GM12865 (cell line): ENCODE data around the gene KIF26B.

Experiments
- DNase-seq: peaks from one replicate; pipeline ENCODE4 v3.0.0; 2010; ENCODE audit warnings: low read depth
- H3K4me3 ChIP-seq: 2 replicates; pipeline ENCODE4 v1.5.1; 2011; ENCODE audit warnings: mild to moderate bottlenecking, low read depth, low read length, control low read depth
- CTCF ChIP-seq: IDR thresholded peaks from 2 replicates; pipeline ENCODE4 v1.5.1; 2011; ENCODE audit warnings: low read length, control low read depth, low read depth, inconsistent platforms; ENCODE audit not compliant: insufficient read depth; ENCODE audit errors: missing control alignments

KIF26B gene

GRCh38 chr1:245654460-245655050, 499.8 kb downstream of the KIF26B start:
- H3K4me3 ChIP-seq = no peak overlapping the region
- no peak for DNase-seq
- TF ChIP-seq CTCF = no peak

- TF ChIP-seq CTCF = no peak
- H3K4me3 ChIP-seq = no peak overlapping the region
- DNase-seq = no peak
These were observed 501.5 kb downstream of the KIF26B start for GRCh38 chr1:245656189-245656717.

GRCh38 chr1:245657371-245657770, 502.6 kb downstream of the KIF26B start:
- TF ChIP-seq CTCF = no peak
- DNase-seq = no peak
- no peak overlapping the region for H3K4me3 ChIP-seq

- H3K4me3 ChIP-seq = no peak overlapping the region
- no peak for TF ChIP-seq CTCF
- DNase-seq = no peak
These were observed 508.6 kb downstream of the KIF26B start for GRCh38 chr1:245663373-245663772.

GRCh38 chr1:245663841-245664240, 509.1 kb downstream of the KIF26B start:
- TF ChIP-seq CTCF = no peak
- H3K4me3 ChIP-seq = no peak overlapping the region
- DNase-seq = no peak

- no peak overlapping the region for H3K4me3 ChIP-seq
- no peak for TF ChIP-seq CTCF
- DNase-seq = no peak
These were observed 511.6 kb downstream of the KIF26B start for GRCh38 chr1:245666412-245666811.

GRCh38 chr1:245671349-245671748, 516.6 kb downstream of the KIF26B start:
- no peak overlapping the region for H3K4me3 ChIP-seq
- TF ChIP-seq CTCF = no peak
- DNase-seq = no peak
